ENCODE measurements around the gene SNX24.
A peak's percentile ranks its signal among the peaks of the same experiment; 100 is the strongest.
"Not testable (repeated sequence)": the region's sequence is repeated elsewhere in the genome, so short reads cannot be mapped to it uniquely, and the experiment has no call there.

SNX24 gene, protein sequence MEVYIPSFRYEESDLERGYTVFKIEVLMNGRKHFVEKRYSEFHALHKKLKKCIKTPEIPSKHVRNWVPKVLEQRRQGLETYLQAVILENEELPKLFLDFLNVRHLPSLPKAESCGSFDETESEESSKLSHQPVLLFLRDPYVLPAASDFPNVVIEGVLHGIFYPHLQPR

DNA sequence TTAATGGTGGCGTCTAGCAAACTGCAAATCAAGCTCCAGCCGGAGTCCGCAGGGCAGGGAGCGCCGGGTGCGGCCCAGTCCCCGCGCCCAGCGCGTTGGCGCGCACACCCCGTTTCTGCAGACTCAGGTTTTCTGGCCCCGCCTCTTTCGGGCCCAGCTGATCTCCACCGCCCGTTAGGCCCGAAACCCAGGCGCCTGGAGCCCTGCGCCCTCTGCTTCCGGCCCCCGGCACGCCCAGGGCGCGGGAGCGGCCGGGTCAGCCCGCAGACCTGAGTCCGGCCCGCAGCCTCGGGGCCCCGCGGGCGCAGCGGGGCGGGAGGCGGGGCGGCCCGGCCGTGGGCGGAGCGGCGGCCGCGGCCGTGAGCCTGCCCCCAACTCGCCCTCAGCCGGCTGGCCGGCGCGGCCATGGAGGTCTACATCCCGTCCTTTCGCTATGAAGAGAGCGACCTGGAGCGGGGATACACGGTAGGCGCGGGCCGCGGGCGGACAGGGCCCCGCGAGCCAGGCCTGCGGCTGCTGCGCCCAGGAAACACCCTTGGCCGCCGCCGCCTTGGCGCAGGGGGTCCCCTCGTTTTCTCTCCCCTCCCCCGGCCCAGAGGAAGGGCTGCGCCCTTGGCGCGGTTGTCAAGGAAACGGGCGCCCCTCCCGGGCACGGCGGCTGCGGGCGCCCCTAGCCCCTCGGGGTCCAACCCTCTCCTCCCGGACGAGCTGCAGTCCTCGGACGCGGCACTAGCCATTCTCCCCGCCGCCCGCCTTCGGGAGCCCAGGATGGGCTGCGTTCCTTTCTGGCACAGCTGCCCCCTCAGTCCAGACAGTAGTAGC is at the start of gene SNX24:
TSS of gene SNX24 (plus strand) at position 385 of the 822 bp plus-strand sequence. CDS start at position 406, 21 bp downstream.
- peak; percentile 72 to 77 for DNase-seq

DNA sequence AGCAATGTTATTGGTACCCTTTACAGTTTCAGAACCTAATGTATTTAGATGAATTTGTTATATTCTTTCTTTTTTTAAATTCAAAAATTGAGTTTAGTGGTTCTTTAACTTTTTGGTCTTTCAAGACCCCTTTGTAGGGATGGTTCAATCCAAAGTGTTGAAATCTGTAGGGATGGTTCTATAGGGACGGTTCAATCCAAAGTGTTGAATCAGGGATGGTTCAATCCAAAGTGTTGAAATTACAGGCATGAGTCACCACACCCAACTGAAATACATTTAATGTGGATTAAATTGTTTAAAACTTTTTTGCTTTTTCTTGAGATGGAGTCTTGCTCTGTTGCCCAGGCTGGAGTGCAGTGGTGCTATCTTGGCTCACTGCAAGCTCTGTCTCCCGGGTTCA is 39.9 kb upstream of the SNX24 start:
- no peak for DNase-seq

- DNase-seq, result no peak
Measured at GRCh38 chr5:122810405-122810804, 35.0 kb upstream of the SNX24 start.

DNA sequence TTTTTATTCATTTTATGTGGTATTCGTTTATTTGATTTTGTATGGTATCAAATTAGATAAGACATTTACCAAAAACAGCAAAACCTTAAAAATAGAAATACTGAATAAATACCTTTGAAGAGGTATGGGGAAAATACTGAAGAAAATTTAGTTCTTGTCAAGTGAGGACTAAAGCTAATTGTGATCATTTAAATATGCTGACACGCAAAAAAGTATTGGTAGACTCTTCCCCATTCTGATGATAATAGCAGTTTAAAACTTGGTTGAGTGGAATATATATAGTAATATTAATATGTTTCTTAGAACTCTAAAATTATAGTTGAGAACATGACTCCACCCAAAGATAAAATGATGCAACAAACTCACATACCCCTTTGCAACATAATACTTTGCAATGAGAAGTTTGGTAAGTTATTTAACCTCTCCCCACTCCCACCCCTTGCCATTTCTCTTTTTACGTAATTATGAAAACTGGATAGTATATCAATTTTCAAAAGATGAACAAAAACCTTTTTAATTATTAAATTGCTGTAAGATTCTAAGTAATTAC is 30.1 kb upstream of the SNX24 start:
- DNase-seq, result no peak

GRCh38 chr5:122816756-122817155 is 28.7 kb upstream of the SNX24 start:
- DNase-seq, result no peak

GRCh38 chr5:122831984-122832383 is 13.4 kb upstream of the SNX24 start:
- DNase-seq, result no peak

- no peak for DNase-seq
Measured at GRCh38 chr5:122835681-122836080, 9.7 kb upstream of the SNX24 start.

DNA sequence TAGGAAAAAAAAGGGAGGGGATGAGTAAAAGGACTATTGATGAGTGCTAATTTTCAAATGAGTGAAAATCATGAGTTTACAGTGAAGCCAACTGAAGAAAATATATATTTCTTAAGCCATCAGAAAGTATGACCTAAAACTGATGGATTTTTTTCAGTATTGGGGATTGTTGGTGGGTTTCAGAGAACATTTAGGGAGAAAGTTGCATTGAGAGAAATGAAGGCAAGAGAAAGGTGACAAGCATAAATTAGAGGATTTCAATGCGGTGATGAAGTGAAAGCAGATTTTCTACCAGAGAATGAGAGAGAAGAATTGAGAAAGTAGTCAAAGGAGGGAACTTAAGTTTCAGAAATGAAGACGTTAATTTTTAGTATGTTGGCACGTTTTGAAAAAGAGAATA is 8.5 kb upstream of the SNX24 start:
- DNase-seq, result no peak

DNA sequence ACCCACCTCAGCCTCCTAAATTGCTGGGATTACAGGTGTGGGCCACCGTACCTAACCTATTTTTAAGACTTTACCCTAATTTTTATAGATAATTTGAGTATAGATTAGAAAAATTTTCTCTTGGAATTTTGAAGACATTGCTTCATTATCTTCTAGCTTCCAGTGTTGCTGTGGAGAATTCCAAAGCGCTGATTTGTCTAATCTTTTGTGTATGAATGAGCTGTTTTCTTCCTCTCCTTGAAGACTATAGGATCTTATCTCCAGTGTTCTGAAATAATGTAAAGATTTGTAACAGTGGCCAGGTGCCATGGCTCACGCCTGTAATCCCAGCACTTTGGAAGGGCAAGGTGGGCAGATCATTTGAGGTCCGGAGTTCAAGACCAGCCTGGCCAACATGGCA is 5.7 kb upstream of the SNX24 start:
- DNase-seq, result no peak

- no peak for DNase-seq
Measured at GRCh38 chr5:122842016-122842580, 3.3 kb upstream of the SNX24 start.

DNA sequence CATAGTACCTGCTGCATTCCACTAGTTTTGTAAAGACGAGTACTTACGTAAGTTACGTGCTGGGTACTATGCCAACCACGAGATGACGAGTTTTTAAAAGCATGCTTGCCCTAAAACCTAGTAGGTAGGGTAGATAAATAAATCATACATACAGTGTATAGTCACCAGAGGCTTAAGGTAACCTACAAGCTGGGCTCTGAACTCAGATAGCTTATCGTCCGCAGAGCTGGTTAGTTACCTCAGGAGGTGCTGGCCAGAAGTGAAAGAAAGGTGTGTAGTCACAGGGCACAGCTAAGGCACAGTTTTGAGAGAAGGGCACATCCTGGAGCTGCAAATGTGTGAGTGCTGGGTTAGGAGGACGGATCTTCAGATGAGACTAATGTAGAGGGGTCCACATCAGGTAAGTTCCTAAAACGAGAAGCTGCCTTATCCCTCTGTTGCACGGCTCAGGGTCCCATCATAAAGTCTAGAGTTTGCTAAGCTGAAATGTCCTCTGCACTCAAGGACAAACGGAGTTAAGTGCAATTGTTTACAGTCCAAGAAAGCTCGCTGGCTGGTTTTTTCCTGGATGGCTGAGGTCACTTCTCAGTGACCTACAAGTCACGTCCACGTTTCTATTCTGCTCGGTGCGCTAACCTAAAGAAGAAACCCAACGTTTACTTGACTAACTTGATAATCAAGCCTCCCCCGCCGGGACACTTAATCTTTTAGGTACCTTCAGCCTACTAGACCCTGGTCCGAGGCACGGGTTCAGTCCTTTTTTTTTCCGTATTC is 1.1 kb upstream of the SNX24 start:
- no peak for DNase-seq

- DNase-seq, result no peak
Measured at GRCh38 chr5:122844910-122845228, 544 bp upstream of the SNX24 start.

DNA sequence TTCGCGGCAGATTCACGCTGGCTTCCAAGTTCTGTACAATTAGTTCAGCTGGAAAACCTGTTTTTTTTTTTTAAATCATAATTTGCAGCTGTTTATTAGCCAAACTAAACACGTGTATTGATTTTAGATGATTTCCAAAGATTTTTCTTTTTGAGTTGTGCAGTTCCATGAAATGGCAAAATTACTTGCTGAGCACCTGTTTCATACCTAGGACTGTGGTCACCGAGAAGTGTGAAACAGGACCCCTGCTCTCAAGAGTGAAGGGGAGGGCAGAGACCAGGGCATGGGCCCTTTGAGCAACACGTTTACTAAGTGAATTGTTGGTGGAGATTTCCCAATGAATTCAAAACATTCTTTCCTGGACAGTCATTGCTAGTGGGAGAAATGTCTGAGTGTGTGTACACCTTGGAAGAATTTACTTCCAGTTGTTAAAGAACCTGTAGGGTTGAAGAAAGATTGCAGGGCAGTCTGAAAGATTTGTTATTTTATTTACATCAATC is 688 bp downstream of the SNX24 start:
- no peak for DNase-seq

- DNase-seq, result no peak
Measured at GRCh38 chr5:122847687-122848081, 2.3 kb downstream of the SNX24 start.

- DNase-seq, result no peak
Measured at GRCh38 chr5:122849771-122850170, 4.4 kb downstream of the SNX24 start.

DNA sequence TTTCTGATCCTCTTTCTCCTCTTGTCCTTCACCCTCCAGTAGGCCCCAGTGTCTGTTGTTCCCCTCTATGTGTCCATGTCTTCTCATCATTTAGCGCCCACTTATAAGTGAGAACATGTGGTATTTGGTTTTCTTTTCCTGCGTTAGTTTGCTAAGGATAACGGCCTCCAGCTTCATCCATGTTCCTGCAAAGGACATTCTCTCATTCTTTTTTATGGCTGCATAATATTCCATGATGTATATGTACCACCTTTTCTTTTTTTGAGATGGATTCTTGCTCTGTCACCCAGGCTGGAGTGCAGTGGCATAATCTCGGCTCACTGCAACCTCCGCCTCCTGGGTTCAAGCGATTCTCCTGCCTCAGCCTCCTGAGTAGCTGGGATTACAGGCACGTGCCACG is 12.1 kb downstream of the SNX24 start:
- DNase-seq, result not testable (repeated sequence)

DNA sequence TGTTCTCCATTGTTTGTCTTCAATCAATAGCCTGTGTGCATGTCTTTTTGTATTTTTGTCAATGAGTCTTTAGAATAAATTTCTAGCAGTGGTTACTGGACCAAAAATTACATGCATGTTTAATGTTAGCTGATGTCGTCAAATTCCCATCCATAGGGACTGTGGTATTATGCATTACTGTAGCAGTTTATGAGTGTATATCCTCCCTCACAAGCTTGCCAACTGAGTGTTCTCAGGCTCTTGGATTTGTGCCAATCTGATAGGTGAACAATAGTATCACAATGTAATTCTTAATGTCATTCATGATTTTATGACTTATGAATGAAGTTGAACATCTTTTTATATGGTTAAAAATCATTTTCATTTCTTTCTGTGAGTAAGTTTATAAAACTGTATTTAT is 13.0 kb downstream of the SNX24 start:
- DNase-seq, result no peak

- no peak for DNase-seq
Measured at GRCh38 chr5:122863240-122863639, 17.8 kb downstream of the SNX24 start.

GRCh38 chr5:122863721-122864120 is 18.3 kb downstream of the SNX24 start:
- DNase-seq, result no peak

DNA sequence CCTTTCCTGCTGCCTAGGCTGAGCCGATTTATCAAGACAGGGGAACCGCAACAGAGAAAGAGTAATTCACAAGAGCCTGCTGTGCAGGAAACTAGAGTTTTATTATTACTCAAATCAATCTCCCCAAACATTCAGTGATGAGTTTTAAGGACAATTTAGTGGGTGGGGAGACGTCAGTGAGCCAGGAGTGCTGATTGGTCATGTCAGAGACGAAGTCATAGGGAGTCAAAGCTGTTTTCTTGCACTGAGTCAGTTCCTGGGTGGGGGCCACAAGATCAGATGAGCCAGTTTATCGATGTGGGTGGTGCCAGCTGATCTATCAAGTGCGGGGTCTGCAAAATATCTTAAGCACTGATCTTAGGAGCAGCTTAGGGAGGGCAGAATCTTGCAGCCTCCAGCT is 19.0 kb downstream of the SNX24 start:
- peak in 1 of 2 donors; percentile 29 for DNase-seq

DNA sequence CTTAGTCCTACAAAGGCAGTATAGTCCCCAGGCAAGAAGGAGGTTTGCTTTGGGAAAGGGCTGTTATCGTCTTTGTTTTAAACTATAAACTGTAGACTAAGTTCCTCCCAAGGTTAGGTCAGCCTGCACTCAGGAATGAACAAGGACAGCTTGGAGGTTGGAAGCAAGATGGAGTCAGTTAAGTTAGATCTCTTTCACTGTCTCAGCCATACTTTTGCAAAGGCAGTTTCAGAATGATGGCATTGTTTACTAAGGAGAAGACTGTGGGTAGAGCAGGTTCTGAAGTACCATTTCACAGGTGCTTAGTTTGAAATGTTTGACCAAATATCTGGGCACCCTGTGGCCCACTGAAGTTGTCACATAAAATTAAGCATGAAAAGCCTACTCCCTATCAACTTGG is 19.4 kb downstream of the SNX24 start:
- no peak for DNase-seq

DNA sequence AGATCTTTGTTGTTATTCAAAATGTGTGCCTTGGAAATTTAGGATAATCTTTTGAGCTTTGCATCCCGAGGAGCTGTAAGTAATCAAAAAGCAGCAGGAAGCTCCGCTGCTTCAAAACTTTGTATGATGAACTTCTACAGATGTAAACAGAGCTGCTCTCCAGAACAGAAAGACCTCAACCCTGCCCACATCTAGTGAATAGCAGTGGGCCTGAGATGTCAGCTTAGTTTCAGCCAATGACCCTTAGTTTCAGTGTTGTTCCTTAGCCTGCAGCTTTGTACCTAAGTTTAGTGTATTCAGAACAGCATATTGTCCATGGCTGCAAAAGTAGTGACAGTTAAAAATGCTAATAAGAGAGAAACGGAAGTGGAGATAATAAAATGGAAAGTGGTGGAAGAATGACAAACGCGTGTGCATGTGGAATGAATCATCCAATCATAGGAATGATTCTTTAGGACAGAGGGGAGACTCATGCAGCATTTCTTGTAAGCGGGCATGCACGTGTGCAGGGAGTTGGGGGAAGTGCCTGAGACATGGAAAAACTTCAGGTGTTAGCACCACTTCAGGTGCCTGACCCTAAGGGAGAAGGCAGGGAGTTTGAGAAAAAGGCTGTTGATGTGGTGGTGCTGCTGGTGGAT is 24.9 kb downstream of the SNX24 start:
- DNase-seq, result no peak

GRCh38 chr5:122871661-122872060 is 26.2 kb downstream of the SNX24 start:
- no peak for DNase-seq

Data from stimulated activated CD4-positive, alpha-beta T cell treated with anti-CD3 and anti-CD28 coated beads, Interleukin-2, amount 100 ng/mL, for 24 hours (primary cell).